MG63 (cell line): ENCODE results near the gene AURKA. TPM values are rescaled to one million over a fixed set of nuclear protein-coding genes. Genes with fewer than 3 reads are reported as not detected.

ENCODE experiments used
- DNase-seq: peaks from one replicate; pipeline ENCODE4 v3.0.0-alpha.2; 2020
- H3K27me3 ChIP-seq: fragments of 250-450 bp; sonication (Bioruptor Pico); 2 replicates; pipeline ENCODE4 v1.5.1; 2020; ENCODE audit warnings: mild to moderate bottlenecking, moderate library complexity
- H3K36me3 ChIP-seq: fragments of 250-450 bp; sonication (Bioruptor Pico); 2 replicates; pipeline ENCODE4 v1.5.1; 2020; ENCODE audit warnings: mild to moderate bottlenecking, moderate library complexity
- H3K4me3 ChIP-seq: fragments of 250-450 bp; sonication (Bioruptor Pico); 2 replicates; pipeline ENCODE4 v1.5.1; 2020; ENCODE audit warnings: mild to moderate bottlenecking, moderate library complexity
- H3K9me3 ChIP-seq: fragments of 250-450 bp; sonication (Bioruptor Pico); 2 replicates; pipeline ENCODE4 v1.5.1; 2020; ENCODE audit warnings: mild to moderate bottlenecking, moderate library complexity
- total RNA-seq: library from RNA; depleted of rRNA; stranded (reverse); fragments of >200 nt; shearing (Covaris generic); gene quantifications from 2 replicates; pipeline ENCODE4 v1.2.3, GENCODE V29; 2014; ENCODE audit warnings: low replicate concordance

The AURKA gene
- total RNA-seq, 1 experiment from 2014 or later = 86.4 TPM

- no peak overlapping the region for H3K4me3 ChIP-seq
- H3K36me3 ChIP-seq = peaks cover 92% of the 10 kb centered on the region
- no peak for DNase-seq
- no peaks in the 10 kb centered on the region for H3K9me3 ChIP-seq
- no peaks in the 10 kb centered on the region for H3K27me3 ChIP-seq
Measured at GRCh38 chr20:56381501-56381900, 10.5 kb downstream of the AURKA start.

DNA sequence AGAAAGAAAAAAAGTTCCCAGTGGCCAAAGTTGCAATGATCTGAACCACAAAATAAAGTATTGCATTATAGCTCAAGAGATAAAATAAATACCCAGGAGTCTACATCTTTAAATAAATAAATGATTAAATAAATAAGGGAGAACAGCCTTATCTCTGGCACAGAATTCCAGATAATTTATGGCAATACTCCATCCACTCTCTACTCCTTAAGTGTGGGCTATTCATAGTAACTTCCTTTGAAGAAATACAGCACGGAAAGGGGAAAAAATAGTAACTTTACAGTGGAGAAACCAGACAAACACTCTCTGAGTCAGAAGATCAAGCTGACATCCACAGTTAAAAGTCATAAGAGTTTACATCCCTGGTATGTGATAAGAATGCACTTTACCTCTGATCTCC, 11.6 kb downstream of the AURKA start:
- no peak for DNase-seq
- no peaks in the 10 kb centered on the region for H3K27me3 ChIP-seq
- H3K9me3 ChIP-seq = no peaks in the 10 kb centered on the region
- peaks cover 92% of the 10 kb centered on the region for H3K36me3 ChIP-seq
- no peak overlapping the region for H3K4me3 ChIP-seq

DNA sequence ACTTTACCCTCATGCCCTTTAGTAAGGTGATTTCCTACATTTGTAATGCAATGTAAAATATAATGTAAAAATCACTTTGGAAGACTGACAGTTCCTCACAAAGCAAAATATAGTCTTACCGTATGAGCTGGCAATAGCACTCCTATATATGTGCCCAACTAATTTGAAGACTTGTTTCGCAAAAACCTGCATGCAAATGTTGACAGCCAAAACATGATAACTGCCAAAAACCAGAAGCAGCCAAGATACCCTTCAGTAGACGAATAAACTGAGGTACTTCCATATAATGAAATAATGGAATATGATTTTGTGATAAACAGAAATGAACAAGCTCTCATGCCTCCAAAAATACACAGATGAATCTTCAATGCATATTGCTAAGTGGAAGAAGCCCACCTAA, 13.6 kb downstream of the AURKA start:
- peaks cover 88% of the 10 kb centered on the region for H3K36me3 ChIP-seq
- no peaks in the 10 kb centered on the region for H3K27me3 ChIP-seq
- no peak for DNase-seq
- H3K4me3 ChIP-seq = no peak overlapping the region
- H3K9me3 ChIP-seq = no peaks in the 10 kb centered on the region

DNA sequence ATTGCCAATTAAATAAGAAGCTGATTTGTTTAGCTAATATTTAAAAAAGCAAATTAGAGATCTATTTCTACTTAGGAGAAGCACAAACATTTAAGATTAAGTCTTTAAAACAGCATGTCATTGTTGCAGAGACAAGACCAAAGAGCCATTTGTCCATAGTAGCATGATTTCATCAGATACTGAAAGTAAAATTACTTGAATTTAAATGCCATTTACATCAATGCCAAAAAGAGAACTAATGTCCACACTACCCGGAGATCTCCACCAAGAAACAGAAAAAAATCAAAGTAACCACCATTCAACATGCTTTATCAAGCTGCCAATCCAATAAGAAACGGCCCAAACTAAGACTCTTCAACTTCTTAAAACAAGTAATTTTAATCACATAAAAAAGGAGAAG, 15.7 kb downstream of the AURKA start:
- Histone ChIP-seq H3K27me3 (no peaks in the 10 kb centered on the region), H3K9me3 (no peaks in the 10 kb centered on the region), H3K36me3 (peaks cover 89% of the 10 kb centered on the region), H3K4me3 (no peak overlapping the region)
- DNase-seq = no peak

DNA sequence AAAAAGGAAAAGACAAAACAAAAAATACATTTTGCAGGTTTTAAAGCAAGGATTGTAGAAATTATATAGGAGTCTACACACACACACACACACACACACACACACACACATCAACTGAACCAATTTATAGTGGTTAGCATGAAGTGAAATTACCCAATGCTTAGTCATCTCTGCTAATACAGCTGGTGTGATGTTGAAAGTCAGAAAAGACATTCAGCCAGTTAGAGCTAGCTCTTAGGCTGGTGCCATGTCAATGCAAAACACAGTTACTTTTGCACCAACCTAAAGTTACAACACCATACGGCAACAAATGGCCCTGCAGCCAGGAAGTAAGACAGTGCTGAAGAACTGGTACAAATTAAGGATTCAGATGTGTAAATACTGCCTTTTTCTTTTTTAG, 18.1 kb downstream of the AURKA start:
- DNase-seq = peak; percentile 25
- Histone ChIP-seq H3K9me3 (no peaks in the 10 kb centered on the region), H3K27me3 (no peaks in the 10 kb centered on the region), H3K4me3 (no peak overlapping the region), H3K36me3 (peaks cover 93% of the 10 kb centered on the region)

DNA sequence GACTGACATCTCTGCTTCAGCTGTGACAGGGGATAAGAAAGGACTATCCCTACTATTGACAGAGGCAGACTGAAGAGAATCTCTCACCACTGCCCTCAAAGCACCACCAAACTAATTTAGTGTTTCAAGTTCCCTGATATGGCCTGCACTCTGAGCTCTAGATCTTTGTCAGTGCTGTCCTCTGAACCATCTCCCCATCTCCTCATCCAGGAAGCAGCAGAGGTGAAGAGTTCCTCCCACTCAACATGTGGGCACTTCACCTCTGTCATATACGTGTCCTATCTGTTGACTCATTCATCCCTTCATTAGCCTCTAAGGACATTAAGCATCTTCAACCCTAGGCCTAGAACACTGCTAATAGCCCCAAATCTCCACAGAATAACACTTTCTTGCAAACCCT, 19.2 kb downstream of the AURKA start:
- Histone ChIP-seq H3K9me3 (no peaks in the 10 kb centered on the region), H3K36me3 (peaks cover 85% of the 10 kb centered on the region), H3K4me3 (no peak overlapping the region), H3K27me3 (no peaks in the 10 kb centered on the region)
- no peak for DNase-seq

DNA sequence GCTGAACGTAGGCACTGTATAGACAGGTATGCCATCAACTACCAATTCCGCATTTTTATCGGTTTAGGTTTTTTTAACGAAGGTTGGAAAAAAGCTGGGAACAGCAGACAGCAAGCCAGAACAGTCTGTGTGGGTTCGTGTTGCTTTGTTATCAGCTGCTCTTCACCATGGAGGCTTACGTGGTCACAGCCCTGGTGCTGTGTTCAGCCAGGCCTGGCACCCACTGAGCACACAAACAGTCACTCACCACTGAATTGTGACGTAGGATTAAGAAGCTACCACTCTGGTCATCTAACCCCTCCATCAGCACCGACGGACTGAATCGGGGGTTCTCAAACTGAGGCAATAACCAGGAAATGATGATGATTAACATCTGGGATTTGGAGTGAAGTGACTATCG, 20.0 kb downstream of the AURKA start:
- H3K4me3 ChIP-seq = no peak overlapping the region
- no peak for DNase-seq
- peaks cover 78% of the 10 kb centered on the region for H3K36me3 ChIP-seq
- no peaks in the 10 kb centered on the region for H3K27me3 ChIP-seq
- H3K9me3 ChIP-seq = no peaks in the 10 kb centered on the region

GRCh38 chr20:56369179-56369578, 22.8 kb downstream of the AURKA start:
- DNase-seq = no peak
- peaks cover 67% of the 10 kb centered on the region for H3K36me3 ChIP-seq
- no peaks in the 10 kb centered on the region for H3K27me3 ChIP-seq
- H3K4me3 ChIP-seq = no peak overlapping the region
- H3K9me3 ChIP-seq = no peaks in the 10 kb centered on the region

GRCh38 chr20:56368351-56369134, 23.5 kb downstream of the AURKA start:
- peaks cover 60% of the 10 kb centered on the region for H3K36me3 ChIP-seq
- no peaks in the 10 kb centered on the region for H3K9me3 ChIP-seq
- H3K27me3 ChIP-seq = no peaks in the 10 kb centered on the region
- no peak for DNase-seq
- H3K4me3 ChIP-seq = no peak overlapping the region

DNA sequence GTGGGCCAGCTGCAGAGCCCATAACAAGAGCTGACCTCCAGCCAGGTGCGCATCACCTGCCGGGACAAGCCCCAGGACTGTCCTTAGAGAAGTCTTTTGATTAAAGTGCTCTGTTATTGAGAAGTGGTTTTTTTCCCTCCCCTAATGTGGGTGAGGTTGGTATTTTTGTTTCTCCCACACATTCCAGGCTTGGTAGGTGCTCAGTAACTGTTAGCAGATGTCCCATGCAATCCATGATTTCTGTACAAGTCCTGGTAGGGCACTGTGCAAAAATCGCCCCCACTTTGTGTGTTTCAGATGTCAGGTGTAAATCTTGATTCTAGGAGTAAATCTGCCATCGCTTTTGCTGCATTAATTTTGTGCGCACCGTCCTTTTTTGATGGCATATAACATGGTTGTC, 28.5 kb downstream of the AURKA start:
- no peaks in the 10 kb centered on the region for H3K9me3 ChIP-seq
- no peak for DNase-seq

GRCh38 chr20:56362833-56363413, 29.1 kb downstream of the AURKA start:
- H3K9me3 ChIP-seq = no peaks in the 10 kb centered on the region
- H3K36me3 ChIP-seq = peaks cover 33% of the 10 kb centered on the region
- H3K4me3 ChIP-seq = no peak overlapping the region
- H3K27me3 ChIP-seq = no peaks in the 10 kb centered on the region
- no peak for DNase-seq

More for the DNA sequence above, 28.5 kb downstream of the AURKA start:
- Histone ChIP-seq H3K36me3 (peaks cover 33% of the 10 kb centered on the region), H3K4me3 (no peak overlapping the region), H3K27me3 (no peaks in the 10 kb centered on the region)

- Histone ChIP-seq H3K9me3 (no peaks in the 10 kb centered on the region), H3K4me3 (no peak overlapping the region), H3K36me3 (peaks cover 33% of the 10 kb centered on the region), H3K27me3 (no peaks in the 10 kb centered on the region)
- peak; percentile 12 for DNase-seq
Measured at GRCh38 chr20:56361900-56362299, 30.1 kb downstream of the AURKA start.

- H3K4me3 ChIP-seq = no peak overlapping the region
- no peak for DNase-seq
- H3K9me3 ChIP-seq = no peaks in the 10 kb centered on the region
- H3K27me3 ChIP-seq = no peaks in the 10 kb centered on the region
- peaks cover 27% of the 10 kb centered on the region for H3K36me3 ChIP-seq
Measured at GRCh38 chr20:56360908-56361205, 31.2 kb downstream of the AURKA start.

- Histone ChIP-seq H3K9me3 (no peaks in the 10 kb centered on the region), H3K27me3 (no peaks in the 10 kb centered on the region), H3K4me3 (peak overlapping the region; percentile 71), H3K36me3 (peaks cover 23% of the 10 kb centered on the region)
- no peak for DNase-seq
Measured at GRCh38 chr20:56360133-56360907, 31.7 kb downstream of the AURKA start.

DNA sequence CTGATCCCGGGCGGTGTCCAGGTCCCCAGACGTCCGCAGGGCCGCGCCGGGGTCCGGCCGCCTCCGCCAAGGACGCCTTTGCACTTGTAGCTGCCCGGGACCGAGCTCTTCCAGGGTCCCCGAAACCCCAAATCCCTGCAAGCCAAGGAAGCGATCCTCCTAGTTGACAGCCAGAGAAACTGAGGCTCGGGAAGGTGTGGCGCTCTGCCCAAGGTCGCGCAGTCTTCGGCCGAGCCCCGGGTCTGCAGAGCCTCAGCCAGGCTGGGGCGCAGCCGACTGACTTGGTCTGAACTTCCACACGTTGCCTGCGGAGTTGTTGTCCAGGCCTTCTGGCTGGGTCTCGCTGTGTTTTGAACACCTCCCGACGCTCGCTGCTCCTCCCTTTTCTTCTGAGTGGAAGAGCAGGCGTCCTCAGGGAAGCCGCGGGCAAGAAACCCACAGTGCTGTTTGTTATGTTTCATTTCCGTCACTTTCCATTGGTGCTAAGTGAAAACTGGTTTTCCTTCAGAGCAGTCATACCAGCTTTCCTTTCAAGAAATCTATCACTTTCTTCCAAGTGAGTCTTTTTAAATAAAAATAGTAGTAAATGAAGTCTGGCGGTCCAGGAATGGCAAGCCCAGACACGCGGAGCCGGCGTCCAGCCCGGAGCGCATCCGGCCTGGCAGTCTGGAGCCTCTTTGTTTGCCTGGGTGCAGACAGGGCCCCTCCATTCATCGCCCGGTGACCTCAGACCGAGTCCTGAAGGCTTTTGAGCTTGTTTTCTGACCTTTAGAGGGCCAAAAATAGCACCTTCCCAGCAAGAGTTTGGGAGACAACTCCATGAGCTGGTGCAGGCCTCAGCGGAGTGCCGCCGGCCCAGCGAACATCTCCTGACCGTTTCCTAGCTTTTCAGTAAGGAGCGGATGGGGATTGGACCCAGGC, 32.5 kb downstream of the AURKA start:
- peaks cover 20% of the 10 kb centered on the region for H3K36me3 ChIP-seq

GRCh38 chr20:56358600-56359211, 33.3 kb downstream of the AURKA start, which contains the start of gene FAM210B:
Gene FAM210B (plus strand): TSS chr20:56358974. CDS start chr20:56359006, 32 bp downstream.
- Histone ChIP-seq H3K27me3 (no peaks in the 10 kb centered on the region), H3K4me3 (peak within 1 kb of the TSS; percentile 71), H3K36me3 (peaks cover 20% of the 10 kb centered on the region), H3K9me3 (no peaks in the 10 kb centered on the region)
- DNase-seq = peak; percentile 94

More for the DNA sequence above, 32.5 kb downstream of the AURKA start:
- peak; percentile 77 for DNase-seq
- H3K9me3 ChIP-seq = no peaks in the 10 kb centered on the region
- H3K27me3 ChIP-seq = no peaks in the 10 kb centered on the region
- H3K4me3 ChIP-seq = peak overlapping the region; percentile 71
